ENCODE data around the gene KCNIP3. TPM values are rescaled to one million over a fixed set of nuclear protein-coding genes. Genes with fewer than 3 reads are reported as not detected.

The KCNIP3 gene
- total and polyA plus RNA-seq, 2 donors (not counting 1 experiment from before 2014, with no cell fraction given) = not detected

DNA sequence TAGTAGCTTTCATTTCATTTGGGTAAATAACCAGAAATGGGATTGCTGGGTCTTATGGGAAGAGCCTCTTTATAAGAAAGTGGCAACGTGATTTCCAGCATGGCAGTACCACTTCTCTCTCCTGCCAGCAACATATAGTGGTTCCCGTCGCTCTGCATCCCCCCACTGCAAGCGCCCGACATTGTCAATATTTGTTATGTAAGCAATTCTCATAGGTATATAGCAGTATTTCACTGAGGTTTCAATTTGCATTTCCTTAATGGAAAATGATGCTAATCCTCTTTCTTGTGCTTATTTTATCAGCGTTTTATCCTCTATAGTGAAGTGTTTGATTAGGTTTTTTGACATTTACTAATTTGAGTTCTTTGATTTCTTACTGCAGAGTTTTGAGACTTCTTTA, 69.4 kb downstream of the KCNIP3 start:
- ChIA-PET POLR2A (no interaction called here), CTCF (no interaction called here)
- Histone ChIP-seq H3K4me1 (ENCODE audit: control insufficient read depth in 2 of 2, insufficient read depth in 2 of 2, low read length in 2 of 2) (no peaks in the 10 kb centered on the region), H3K4me2 (replicated peaks; ENCODE audit: low read depth, low read length, poor library complexity, severe bottlenecking) (no peak overlapping the region), H3K9ac (ENCODE audit: low read length) (no peak overlapping the region), H3K79me2 (ENCODE audit: control insufficient read depth, insufficient read depth, low read length) (no peaks in the 10 kb centered on the region), H3K36me3 (replicated peaks in 1 of 2; ENCODE audit: control extremely low read depth in 1 of 2, control insufficient read depth in 1 of 2, extremely low read depth in 1 of 2, insufficient read depth in 2 of 2, low read length in 1 of 2) (no peaks in the 10 kb centered on the region), H2AFZ (ENCODE audit: insufficient read depth, low read depth, low read length, poor library complexity, severe bottlenecking) (no peak overlapping the region), H3K27ac (ENCODE audit: low read length in 2 of 2) (no peak overlapping the region), H3K4me3 (ENCODE audit: control extremely low read depth in 1 of 5, extremely low read depth in 1 of 5, insufficient read depth in 1 of 5, low read depth in 2 of 5, low read length in 4 of 5) (no peak overlapping the region), H3K9me3 (ENCODE audit: control extremely low read depth in 1 of 3, control insufficient read depth in 2 of 3, insufficient read depth in 1 of 3, low read length in 2 of 3) (peaks cover 0 to 4% (median 2%) of the 10 kb centered on the region in 3 donors), H3K27me3 (replicated peaks in 1 of 4; ENCODE audit: control extremely low read depth in 1 of 4, control insufficient read depth in 3 of 4, insufficient read depth in 4 of 4, low read length in 3 of 4) (peaks cover 0 to 2% (median 0%) of the 10 kb centered on the region in 4 experiments), H4K20me1 (ENCODE audit: control insufficient read depth, insufficient read depth, low read length, poor library complexity, severe bottlenecking) (no peaks in the 10 kb centered on the region)
- H3K27ac Mint-ChIP-seq = no peak overlapping the region
- TF ChIP-seq EZH2 (IDR thresholded peaks at IDR 0.05; ENCODE audit: borderline replicate concordance, insufficient read depth, low read depth, low read length, poor library complexity, severe bottlenecking) (no peak), CTCF (IDR thresholded peaks at IDR 0.05) (no peak)
- H3K9me3 Mint-ChIP-seq (ENCODE audit: insufficient read depth) = peaks cover 4% of the 10 kb centered on the region
- H3K4me1 Mint-ChIP-seq = no peaks in the 10 kb centered on the region
- DNase-seq = no peak
- no peak overlapping the region for H3K4me3 Mint-ChIP-seq
- no peak for ATAC-seq (ENCODE audit: low read depth)
- WGBS (ENCODE audit: insufficient coverage) = no CpG with 5 or more reads among the region's 6 CpGs
- intact Hi-C loops (cut with micrococcal nuclease) = no loop called here
- H3K27me3 Mint-ChIP-seq = peaks cover 18% of the 10 kb centered on the region

DNA sequence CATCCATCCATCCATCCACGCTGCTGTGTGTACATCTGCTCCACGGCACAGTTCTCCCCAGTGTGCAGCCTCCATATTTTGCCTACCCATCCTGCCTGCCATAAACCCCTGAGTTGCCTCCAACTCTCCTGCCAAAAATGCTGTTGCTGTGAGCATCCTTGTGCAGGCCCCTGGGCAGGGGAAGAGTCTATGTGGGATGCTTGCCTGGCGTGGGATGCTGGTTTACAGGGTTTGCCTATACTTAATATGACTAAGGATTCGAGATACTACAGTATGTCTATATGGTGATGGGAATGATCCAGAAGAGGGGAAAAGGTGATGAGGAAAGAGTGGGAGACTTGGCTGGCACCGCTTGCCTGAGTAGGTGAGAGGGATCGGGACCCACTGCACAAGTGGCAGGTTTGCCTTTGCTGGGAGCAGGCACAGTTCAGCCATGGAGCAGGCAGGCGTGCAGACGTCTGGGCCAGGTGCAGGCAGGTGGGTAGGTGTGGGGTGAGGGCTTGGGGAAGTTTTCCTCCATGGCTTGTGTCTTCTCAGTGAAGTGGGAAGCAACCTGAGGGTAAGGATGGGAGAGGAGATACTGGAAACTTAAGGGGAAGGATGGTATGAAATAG, 75.2 kb downstream of the KCNIP3 start:
- Mint-ChIP-seq H3K4me1 (no peaks in the 10 kb centered on the region), H3K27ac (no peak overlapping the region), H3K27me3 (peaks cover 22% of the 10 kb centered on the region), H3K4me3 (no peak overlapping the region), H3K9me3 (ENCODE audit: insufficient read depth) (peaks cover 6% of the 10 kb centered on the region)
- no peaks in the 10 kb centered on the region for H3K4me1 ChIP-seq (ENCODE audit: control insufficient read depth in 2 of 2, insufficient read depth in 2 of 2, low read length in 2 of 2)
- peaks cover 0 to 8% (median 2%) of the 10 kb centered on the region in 3 donors for H3K9me3 ChIP-seq (ENCODE audit: control extremely low read depth in 1 of 3, control insufficient read depth in 2 of 3, insufficient read depth in 1 of 3, low read length in 2 of 3)
- CTCF ChIA-PET = no interaction called here
- H3K27me3 ChIP-seq (replicated peaks in 1 of 4; ENCODE audit: control extremely low read depth in 1 of 4, control insufficient read depth in 3 of 4, insufficient read depth in 4 of 4, low read length in 3 of 4) = peaks cover 0 to 3% (median 1%) of the 10 kb centered on the region in 4 experiments
- H3K9ac ChIP-seq (ENCODE audit: low read length) = no peak overlapping the region
- H3K4me2 ChIP-seq (replicated peaks; ENCODE audit: low read depth, low read length, poor library complexity, severe bottlenecking) = no peak overlapping the region
- intact Hi-C loops (cut with micrococcal nuclease) = no loop called here
- ATAC-seq (ENCODE audit: low read depth) (no peak), DNase-seq (no peak)
- TF ChIP-seq EZH2 (IDR thresholded peaks at IDR 0.05; ENCODE audit: borderline replicate concordance, insufficient read depth, low read depth, low read length, poor library complexity, severe bottlenecking) (no peak), CTCF (IDR thresholded peaks at IDR 0.05) (no peak)
- 88% methylated on average over 8 of the region's 8 CpGs for WGBS (ENCODE audit: insufficient coverage)
- no peak overlapping the region for H3K4me3 ChIP-seq (ENCODE audit: control extremely low read depth in 1 of 5, extremely low read depth in 1 of 5, insufficient read depth in 1 of 5, low read depth in 2 of 5, low read length in 4 of 5)
- no peaks in the 10 kb centered on the region for H3K79me2 ChIP-seq (ENCODE audit: control insufficient read depth, insufficient read depth, low read length)
- no peaks in the 10 kb centered on the region for H4K20me1 ChIP-seq (ENCODE audit: control insufficient read depth, insufficient read depth, low read length, poor library complexity, severe bottlenecking)
- H2AFZ ChIP-seq (ENCODE audit: insufficient read depth, low read depth, low read length, poor library complexity, severe bottlenecking) = no peak overlapping the region
- POLR2A ChIA-PET = no interaction called here
- no peak overlapping the region for H3K27ac ChIP-seq (ENCODE audit: low read length in 2 of 2)
- H3K36me3 ChIP-seq (replicated peaks in 1 of 2; ENCODE audit: control extremely low read depth in 1 of 2, control insufficient read depth in 1 of 2, extremely low read depth in 1 of 2, insufficient read depth in 2 of 2, low read length in 1 of 2) = no peaks in the 10 kb centered on the region

Data from B cell (primary cell).